Neural cell (in vitro differentiated cells): ENCODE measurements around the gene ITM2B. TPM values are rescaled to one million over a fixed set of nuclear protein-coding genes. Genes with fewer than 3 reads are reported as not detected.

Experiments
- H2AFZ ChIP-seq: fragments of 200-600, 300-800 bp; sonication (generic), shearing (Covaris generic); 2 replicates; pipeline ENCODE4 v1.6.0; 2014; ENCODE audit warnings: low read depth, mild to moderate bottlenecking, antibody characterized with exemption, low read length, moderate library complexity
- H3F3A ChIP-seq: fragments of 200-600 bp; shearing (Covaris generic); 2 replicates; pipeline ENCODE4 v1.6.1; 2016; ENCODE audit warnings: mild to moderate bottlenecking, moderate library complexity, mixed read lengths, antibody characterized with exemption, low read length; ENCODE audit not compliant: insufficient read depth, poor library complexity, severe bottlenecking
- H3K27ac ChIP-seq: fragments of 200-600, 300-800 bp; sonication (generic), shearing (Covaris generic); 2 replicates; pipeline ENCODE4 v1.5.1; 2014; ENCODE audit warnings: mild to moderate bottlenecking, low read length, moderate library complexity
- H3K27me3 ChIP-seq: fragments of 300-800, 200-600 bp; sonication (generic), shearing (Covaris generic); 2 replicates; pipeline ENCODE4 v1.6.0; 2014; ENCODE audit warnings: mild to moderate bottlenecking, low read depth, low read length, moderate library complexity; ENCODE audit not compliant: insufficient read depth
- H3K36me3 ChIP-seq: fragments of 300-800, 200-600 bp; sonication (generic), shearing (Covaris generic); 2 replicates; pipeline ENCODE4 v1.5.1; 2014; ENCODE audit warnings: mild to moderate bottlenecking, antibody characterized with exemption, low read length, moderate library complexity; ENCODE audit not compliant: insufficient read depth
- H3K4me2 ChIP-seq: fragments of 300-800, 200-600 bp; sonication (generic), shearing (Covaris generic); 2 replicates; pipeline ENCODE4 v1.6.0; 2014; ENCODE audit warnings: mild to moderate bottlenecking, low read length
- H3K4me3 ChIP-seq: fragments of 300-800, 200-600 bp; sonication (generic), shearing (Covaris generic); 2 replicates; pipeline ENCODE4 v1.5.1; 2014; ENCODE audit warnings: mild to moderate bottlenecking, low read length, moderate library complexity
- H3K79me2 ChIP-seq: fragments of 200-600 bp; shearing (Covaris generic); replicated peaks from 2 replicates; pipeline ENCODE4 v1.6.0; 2014; ENCODE audit warnings: mild to moderate bottlenecking, low read length, moderate library complexity; ENCODE audit not compliant: insufficient read depth
- H3K9ac ChIP-seq: fragments of 300-800, 200-600 bp; sonication (generic), shearing (Covaris generic); 2 replicates; pipeline ENCODE4 v1.6.1; 2016; ENCODE audit warnings: mild to moderate bottlenecking, low read length, mixed read lengths
- H3K9me2 ChIP-seq: fragments of 200-600 bp; shearing (Covaris generic); 2 replicates; pipeline ENCODE4 v1.6.1; 2016; ENCODE audit warnings: mild to moderate bottlenecking, low read length, mixed read lengths; ENCODE audit not compliant: insufficient read depth
- H3K9me3 ChIP-seq: fragments of 200-600, 300-800 bp; sonication (generic), shearing (Covaris generic); 2 replicates; pipeline ENCODE4 v1.6.1; 2016; ENCODE audit warnings: mild to moderate bottlenecking, mixed run types, low read length, moderate library complexity, mixed read lengths
- H4K20me1 ChIP-seq: fragments of 200-600 bp; shearing (Covaris generic); 2 replicates; pipeline ENCODE4 v1.6.1; 2016; ENCODE audit warnings: mild to moderate bottlenecking, mixed run types; ENCODE audit not compliant: insufficient read depth
- CTCF ChIP-seq: fragments of 450-650 bp; IDR thresholded peaks from 2 replicates; pipeline ENCODE4 v1.5.1; 2014; ENCODE audit warnings: antibody characterized with exemption, mild to moderate bottlenecking, moderate library complexity; ENCODE audit not compliant: poor library complexity, severe bottlenecking
- EP300 ChIP-seq: fragments of 450-650 bp; conservative IDR thresholded peaks from 2 replicates; pipeline ENCODE4 v1.6.1; 2014; ENCODE audit warnings: antibody characterized with exemption, mild to moderate bottlenecking, moderate library complexity; ENCODE audit not compliant: poor library complexity, severe bottlenecking
- EZH2 ChIP-seq: fragments of 200-600, 300-800 bp; shearing (Covaris generic), sonication (generic); IDR thresholded peaks from 2 replicates; pipeline ENCODE4 v1.6.1; 2014; ENCODE audit warnings: antibody characterized with exemption, low read length, borderline replicate concordance, mild to moderate bottlenecking; ENCODE audit not compliant: insufficient read depth, poor library complexity, severe bottlenecking
- MXI1 ChIP-seq: fragments of 450-650 bp; conservative IDR thresholded peaks from 2 replicates; pipeline ENCODE4 v1.6.1; 2014; ENCODE audit warnings: antibody characterized with exemption, mild to moderate bottlenecking; ENCODE audit not compliant: poor library complexity, severe bottlenecking
- POLR2AphosphoS5 ChIP-seq: IDR thresholded peaks from 2 replicates; pipeline ENCODE4 v1.6.1; 2012
- RAD21 ChIP-seq: fragments of 450-650 bp; conservative IDR thresholded peaks from 2 replicates; pipeline ENCODE4 v1.6.1; 2014; ENCODE audit warnings: antibody characterized with exemption, mild to moderate bottlenecking, moderate library complexity
- REST ChIP-seq: IDR thresholded peaks from 2 replicates; pipeline ENCODE4 v1.6.1; 2012; ENCODE audit warnings: borderline replicate concordance
- SMC3 ChIP-seq: fragments of 450-650 bp; conservative IDR thresholded peaks from 2 replicates; pipeline ENCODE4 v1.6.1; 2014; ENCODE audit warnings: antibody characterized with exemption, mild to moderate bottlenecking, moderate library complexity; ENCODE audit not compliant: poor library complexity
- TAF1 ChIP-seq: IDR thresholded peaks from 2 replicates; pipeline ENCODE4 v1.6.1; 2012; ENCODE audit warnings: low read depth
- polyA plus RNA-seq: library from polyadenylated mRNA; depleted of rRNA; stranded (reverse); fragments of >200 nt; gene quantifications from 2 replicates; pipeline ENCODE4 v1.2.3, GENCODE V29; 2014

The ITM2B gene
- polyA plus RNA-seq, 1 donor from 2014 or later, result 275 TPM

- no peak overlapping the region for H3K9ac ChIP-seq
- TF ChIP-seq TAF1 (no peak), POLR2AphosphoS5 (no peak), RAD21 (no peak)
- no peak overlapping the region for H3K4me2 ChIP-seq
- no peaks in the 10 kb centered on the region for H4K20me1 ChIP-seq
- H3K9me3 ChIP-seq, result no peaks in the 10 kb centered on the region
- H3K9me2 ChIP-seq, result no peaks in the 10 kb centered on the region
- H3K27me3 ChIP-seq, result no peaks in the 10 kb centered on the region
- peaks cover 5% of the 10 kb centered on the region for H3K36me3 ChIP-seq
- no peaks in the 10 kb centered on the region for H3F3A ChIP-seq
- H3K27ac ChIP-seq, result no peak overlapping the region
- no peak overlapping the region for H3K4me3 ChIP-seq
- no peaks in the 10 kb centered on the region for H3K79me2 ChIP-seq
- no peak overlapping the region for H2AFZ ChIP-seq
Observed at GRCh38 chr13:48278806-48279205, 45.8 kb downstream of the ITM2B start.

- H3K27ac ChIP-seq, result no peak overlapping the region
- no peaks in the 10 kb centered on the region for H3K9me2 ChIP-seq
- H3K27me3 ChIP-seq, result no peaks in the 10 kb centered on the region
- H3K79me2 ChIP-seq, result no peaks in the 10 kb centered on the region
- H3F3A ChIP-seq, result no peaks in the 10 kb centered on the region
- H2AFZ ChIP-seq, result no peak overlapping the region
- no peaks in the 10 kb centered on the region for H4K20me1 ChIP-seq
- no peak overlapping the region for H3K4me2 ChIP-seq
- H3K9ac ChIP-seq, result no peak overlapping the region
- H3K9me3 ChIP-seq, result no peaks in the 10 kb centered on the region
- no peaks in the 10 kb centered on the region for H3K36me3 ChIP-seq
- TF ChIP-seq EP300 (no peak), RAD21 (no peak), EZH2 (no peak), REST (no peak), MXI1 (no peak), CTCF (no peak), TAF1 (no peak), POLR2AphosphoS5 (no peak), SMC3 (no peak)
- no peak overlapping the region for H3K4me3 ChIP-seq
Observed at GRCh38 chr13:48281556-48281955, 48.5 kb downstream of the ITM2B start.

- H3K9me2 ChIP-seq, result no peaks in the 10 kb centered on the region
- H3K4me3 ChIP-seq, result no peak overlapping the region
- no peak overlapping the region for H3K27ac ChIP-seq
- H2AFZ ChIP-seq, result no peak overlapping the region
- no peaks in the 10 kb centered on the region for H3K36me3 ChIP-seq
- no peaks in the 10 kb centered on the region for H4K20me1 ChIP-seq
- no peaks in the 10 kb centered on the region for H3K79me2 ChIP-seq
- H3F3A ChIP-seq, result no peaks in the 10 kb centered on the region
- no peak overlapping the region for H3K4me2 ChIP-seq
- H3K9me3 ChIP-seq, result no peaks in the 10 kb centered on the region
- TF ChIP-seq TAF1, result no peak
- no peak for TF ChIP-seq MXI1
- TF ChIP-seq REST, result no peak
- no peak for TF ChIP-seq EZH2
- TF ChIP-seq POLR2AphosphoS5, result no peak
- TF ChIP-seq SMC3, result no peak
- no peak for TF ChIP-seq CTCF
- no peaks in the 10 kb centered on the region for H3K27me3 ChIP-seq
- H3K9ac ChIP-seq, result no peak overlapping the region
Observed at GRCh38 chr13:48291730-48292129, 58.7 kb downstream of the ITM2B start.
